Lower leg skin (tissue), 3 donors: ENCODE results near the gene MTHFD2L.

Source experiments
- POLR2A ChIP-seq, 2 donors: fragments of 450-650 bp; IDR thresholded peaks; one replicate each; pipeline ENCODE4 v1.6.1; 2016 to 2017; ENCODE audit warnings: antibody characterized with exemption in 2 of 2, mild to moderate bottlenecking in 1 of 2, moderate library complexity in 1 of 2
- TF ChIP-seq, protein P1 (sequence below), 3 donors: fragments of 450-650 bp; IDR thresholded peaks; one replicate each; pipeline ENCODE4 v1.5.1; 2016; ENCODE audit warnings: antibody characterized with exemption in 3 of 3, mild to moderate bottlenecking in 3 of 3, moderate library complexity in 2 of 3

DNA sequence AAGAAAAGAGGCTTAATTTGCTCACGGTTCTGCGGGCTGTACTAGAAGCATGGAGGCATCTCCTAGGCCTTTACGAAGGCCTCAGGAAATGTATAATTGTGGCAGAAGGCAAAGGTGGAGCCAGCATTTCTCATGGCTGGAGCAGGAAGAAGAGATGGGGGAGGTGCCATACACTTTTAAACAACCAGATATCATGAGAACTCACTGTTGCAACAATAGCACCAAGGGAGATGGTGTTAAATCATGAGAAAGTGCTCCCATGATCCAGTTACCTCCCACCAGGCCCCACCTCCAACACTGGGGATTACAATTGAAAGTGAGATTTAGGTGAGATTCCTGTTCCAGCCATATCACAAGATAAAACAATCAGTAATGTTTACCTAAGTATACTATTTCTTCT is 45.5 kb downstream of the MTHFD2L start:
- TF ChIP-seq, protein P1, sequence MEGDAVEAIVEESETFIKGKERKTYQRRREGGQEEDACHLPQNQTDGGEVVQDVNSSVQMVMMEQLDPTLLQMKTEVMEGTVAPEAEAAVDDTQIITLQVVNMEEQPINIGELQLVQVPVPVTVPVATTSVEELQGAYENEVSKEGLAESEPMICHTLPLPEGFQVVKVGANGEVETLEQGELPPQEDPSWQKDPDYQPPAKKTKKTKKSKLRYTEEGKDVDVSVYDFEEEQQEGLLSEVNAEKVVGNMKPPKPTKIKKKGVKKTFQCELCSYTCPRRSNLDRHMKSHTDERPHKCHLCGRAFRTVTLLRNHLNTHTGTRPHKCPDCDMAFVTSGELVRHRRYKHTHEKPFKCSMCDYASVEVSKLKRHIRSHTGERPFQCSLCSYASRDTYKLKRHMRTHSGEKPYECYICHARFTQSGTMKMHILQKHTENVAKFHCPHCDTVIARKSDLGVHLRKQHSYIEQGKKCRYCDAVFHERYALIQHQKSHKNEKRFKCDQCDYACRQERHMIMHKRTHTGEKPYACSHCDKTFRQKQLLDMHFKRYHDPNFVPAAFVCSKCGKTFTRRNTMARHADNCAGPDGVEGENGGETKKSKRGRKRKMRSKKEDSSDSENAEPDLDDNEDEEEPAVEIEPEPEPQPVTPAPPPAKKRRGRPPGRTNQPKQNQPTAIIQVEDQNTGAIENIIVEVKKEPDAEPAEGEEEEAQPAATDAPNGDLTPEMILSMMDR (IDR thresholded peaks at IDR 0.05) = no peak
- TF ChIP-seq POLR2A (IDR thresholded peaks at IDR 0.05) = no peak
